OCI-LY3 (cell line): ENCODE data around the gene VCAN.

ENCODE experiments used
- CTCF ChIP-seq: fragments of 200-600, 300-600 bp; sonication (generic); IDR thresholded peaks from 2 replicates; pipeline ENCODE4 v1.5.1; 2014; ENCODE audit warnings: antibody characterized with exemption, low read length, low read depth
- EZH2phosphoT487 ChIP-seq: fragments of 200-600 bp; shearing (Covaris generic); IDR thresholded peaks from 2 replicates; pipeline ENCODE4 v1.6.1; 2018; ENCODE audit warnings: antibody characterized with exemption, mixed run types, low read depth

GRCh38 chr5:83473346-83474160 is 2.0 kb downstream of the VCAN start:
- no peak for TF ChIP-seq CTCF
- no peak for TF ChIP-seq EZH2phosphoT487
